Memory B cell (primary cell): ENCODE measurements around the gene PDZD2.
A peak's percentile ranks its signal among the peaks of the same experiment; 100 is the strongest.

Experiments
- ATAC-seq: fragments of 150-1000 bp; cut with Tn5 transposase; 2 replicates; pipeline ENCODE4 v1.10.0; 2021; ENCODE audit warnings: low read depth, mild to moderate bottlenecking, moderate library complexity
- DNase-seq, 2 donors: peaks; one replicate each; pipeline ENCODE4 v3.0.0; 2022; ENCODE audit warnings: low spot score in 2 of 2
- H3K27ac Mint-ChIP-seq: one replicate; pipeline ENCODE4 v1.8.0; 2022; ENCODE audit warnings: mild to moderate bottlenecking, moderate library complexity, mixed read lengths
- H3K27me3 Mint-ChIP-seq: one replicate; pipeline ENCODE4 v1.8.0; 2022; ENCODE audit warnings: mixed read lengths
- H3K36me3 Mint-ChIP-seq: one replicate; pipeline ENCODE4 v1.8.0; 2022; ENCODE audit warnings: mild to moderate bottlenecking, mixed read lengths
- H3K4me1 Mint-ChIP-seq: one replicate; pipeline ENCODE4 v1.8.0; 2022; ENCODE audit warnings: mixed read lengths
- H3K4me3 Mint-ChIP-seq: one replicate; pipeline ENCODE4 v1.8.0; 2022; ENCODE audit warnings: mild to moderate bottlenecking, moderate library complexity, mixed read lengths
- H3K9me3 Mint-ChIP-seq: one replicate; pipeline ENCODE4 v1.8.0; 2022; ENCODE audit warnings: mixed read lengths

The PDZD2 gene

DNA sequence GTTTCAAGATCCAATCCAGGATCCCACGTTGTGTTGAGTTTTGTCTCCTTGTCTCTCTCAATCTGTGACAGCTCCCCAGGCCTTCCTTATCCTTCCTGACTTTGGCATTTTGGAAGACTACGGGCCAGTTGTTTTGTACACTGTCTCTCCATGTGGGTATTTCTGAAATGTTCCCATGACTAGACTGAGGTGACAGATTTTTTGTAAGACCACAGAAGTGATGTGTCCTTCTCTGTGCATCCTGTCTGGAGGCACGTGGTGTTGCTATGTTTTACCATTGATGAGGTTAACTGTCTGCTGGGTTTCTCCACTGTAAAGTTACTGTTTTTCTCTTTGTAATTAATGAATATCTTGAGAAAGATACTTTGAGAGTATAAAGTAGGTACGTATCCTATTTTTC is 15.7 kb upstream of the PDZD2 start:
- H3K27me3 Mint-ChIP-seq = peaks cover 12% of the 10 kb centered on the region
- no peak overlapping the region for H3K27ac Mint-ChIP-seq
- no peaks in the 10 kb centered on the region for H3K9me3 Mint-ChIP-seq
- H3K4me1 Mint-ChIP-seq = no peaks in the 10 kb centered on the region
- H3K36me3 Mint-ChIP-seq = peaks cover 3% of the 10 kb centered on the region
- DNase-seq (no peak), ATAC-seq (no peak)
- H3K4me3 Mint-ChIP-seq = no peak overlapping the region

DNA sequence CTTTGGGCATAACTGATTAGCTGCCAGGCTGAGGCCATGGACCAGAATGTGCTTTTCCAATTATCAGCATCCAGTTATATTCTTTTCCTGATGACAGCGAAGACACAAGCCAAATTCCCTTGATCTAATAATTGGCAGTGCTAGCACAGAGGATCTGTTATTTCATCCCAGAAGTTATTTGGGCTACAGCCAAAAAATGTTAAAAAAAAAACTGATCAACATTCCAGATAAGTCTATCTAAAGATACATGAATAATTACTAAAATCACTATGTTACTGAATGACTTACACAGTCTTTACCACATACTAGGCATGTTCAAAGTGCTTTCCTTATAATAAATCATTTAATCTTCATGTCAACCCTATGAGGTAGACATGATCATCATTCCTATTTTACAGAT is 13.5 kb upstream of the PDZD2 start:
- H3K4me1 Mint-ChIP-seq = no peaks in the 10 kb centered on the region
- DNase-seq (no peak), ATAC-seq (no peak)
- no peaks in the 10 kb centered on the region for H3K36me3 Mint-ChIP-seq
- no peaks in the 10 kb centered on the region for H3K9me3 Mint-ChIP-seq
- H3K4me3 Mint-ChIP-seq = no peak overlapping the region
- no peak overlapping the region for H3K27ac Mint-ChIP-seq
- H3K27me3 Mint-ChIP-seq = peaks cover 12% of the 10 kb centered on the region

DNA sequence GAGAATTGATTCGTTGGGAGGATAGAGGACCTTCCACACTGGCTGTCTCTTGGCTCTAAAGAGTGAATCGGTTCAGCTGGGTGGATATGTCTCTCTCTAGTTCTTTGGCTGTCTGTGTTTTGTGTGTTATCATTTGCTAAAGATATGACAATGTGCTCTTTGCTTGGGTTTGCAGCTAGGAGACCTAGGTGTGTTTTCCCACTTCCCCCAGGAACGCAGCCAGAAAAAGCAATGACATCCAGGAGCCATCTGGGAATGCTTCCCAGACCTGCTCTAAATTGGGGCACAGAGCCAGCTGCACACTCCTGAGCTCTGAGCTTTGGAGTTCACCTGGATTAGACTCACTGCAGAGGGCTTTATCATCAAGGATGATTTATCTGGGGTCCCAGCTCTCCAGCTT is 12.8 kb upstream of the PDZD2 start:
- H3K4me1 Mint-ChIP-seq = no peaks in the 10 kb centered on the region
- H3K27me3 Mint-ChIP-seq = peaks cover 15% of the 10 kb centered on the region
- no peak for ATAC-seq
- no peak for DNase-seq
- no peaks in the 10 kb centered on the region for H3K36me3 Mint-ChIP-seq
- H3K27ac Mint-ChIP-seq = no peak overlapping the region
- no peak overlapping the region for H3K4me3 Mint-ChIP-seq
- no peaks in the 10 kb centered on the region for H3K9me3 Mint-ChIP-seq

DNA sequence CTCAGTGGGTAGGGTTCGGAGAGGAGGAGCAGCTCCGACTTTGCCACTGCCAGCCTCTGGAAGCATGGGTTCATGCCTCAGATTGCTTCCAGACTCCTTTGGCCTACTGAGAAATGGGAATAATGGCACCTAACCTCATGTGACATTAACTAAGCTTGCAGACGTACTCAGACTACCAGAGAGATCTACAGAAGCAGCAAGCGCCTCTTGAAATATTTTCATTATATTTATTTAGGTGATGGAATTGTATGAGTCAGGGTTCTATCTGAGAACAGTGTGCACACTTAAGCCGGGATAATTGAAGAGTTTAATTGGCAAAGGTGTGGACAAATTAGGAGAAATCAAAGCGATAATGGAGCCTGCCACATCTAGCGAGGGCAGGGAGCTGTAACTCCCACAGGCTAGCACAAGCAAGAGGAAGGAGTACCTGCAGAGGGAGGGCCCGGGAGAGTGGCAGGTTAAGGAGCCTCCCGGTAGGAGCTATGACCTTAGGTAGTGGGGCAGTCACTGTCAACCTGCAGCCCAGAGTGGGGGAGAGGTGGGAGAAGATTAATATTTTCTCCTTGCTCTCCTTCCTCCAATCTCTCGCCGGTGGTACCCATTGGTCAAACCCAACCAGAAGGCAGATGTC is 12.2 kb upstream of the PDZD2 start:
- no peak overlapping the region for H3K27ac Mint-ChIP-seq
- ATAC-seq (no peak), DNase-seq (no peak)
- H3K9me3 Mint-ChIP-seq = no peaks in the 10 kb centered on the region
- peaks cover 15% of the 10 kb centered on the region for H3K27me3 Mint-ChIP-seq
- H3K4me3 Mint-ChIP-seq = no peak overlapping the region
- H3K36me3 Mint-ChIP-seq = no peaks in the 10 kb centered on the region
- H3K4me1 Mint-ChIP-seq = no peaks in the 10 kb centered on the region

DNA sequence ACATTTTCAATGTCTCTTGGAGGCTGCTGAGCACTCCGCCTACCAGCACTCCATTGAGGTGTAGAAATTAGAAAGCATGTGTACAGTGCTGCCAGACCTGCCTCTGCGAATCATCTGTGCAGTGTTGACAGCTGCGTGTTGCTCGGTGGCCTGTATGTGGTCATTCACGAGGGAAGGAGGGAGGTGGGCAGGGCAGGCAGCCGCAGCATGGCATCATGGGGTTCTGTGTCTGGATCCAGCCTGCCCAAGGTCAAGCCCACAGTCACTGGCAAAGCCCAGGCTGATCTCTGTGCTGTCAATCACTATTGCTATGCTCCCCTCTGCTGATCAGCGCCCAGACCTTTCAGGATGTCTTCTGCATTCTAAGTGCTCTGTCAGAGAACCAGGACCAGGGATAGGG is 8.0 kb upstream of the PDZD2 start:
- H3K9me3 Mint-ChIP-seq = no peaks in the 10 kb centered on the region
- peaks cover 14% of the 10 kb centered on the region for H3K27me3 Mint-ChIP-seq
- H3K4me1 Mint-ChIP-seq = no peaks in the 10 kb centered on the region
- ATAC-seq (no peak), DNase-seq (no peak)
- no peak overlapping the region for H3K27ac Mint-ChIP-seq
- no peaks in the 10 kb centered on the region for H3K36me3 Mint-ChIP-seq
- H3K4me3 Mint-ChIP-seq = no peak overlapping the region

DNA sequence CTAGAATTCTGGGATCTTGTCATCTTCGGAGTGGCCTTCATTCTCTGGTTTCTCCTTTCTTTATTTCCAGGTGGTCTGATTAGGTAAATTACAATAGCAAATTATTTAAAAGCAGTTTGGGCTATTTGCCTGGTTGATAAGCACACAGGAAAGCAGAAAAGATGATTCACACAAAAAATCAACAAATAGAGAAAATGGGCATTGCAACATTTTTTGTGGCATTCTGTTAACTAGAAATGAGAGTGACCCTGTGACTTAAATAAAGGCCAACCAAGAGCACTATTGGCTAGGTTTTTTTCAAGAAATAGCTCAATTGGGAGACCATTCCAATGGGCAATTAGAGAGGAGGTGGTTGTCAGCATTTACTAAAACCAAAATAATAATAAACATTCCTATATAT is 6.5 kb upstream of the PDZD2 start:
- Mint-ChIP-seq H3K36me3 (no peaks in the 10 kb centered on the region), H3K27ac (no peak overlapping the region), H3K4me1 (no peaks in the 10 kb centered on the region), H3K4me3 (no peak overlapping the region), H3K9me3 (no peaks in the 10 kb centered on the region), H3K27me3 (peaks cover 13% of the 10 kb centered on the region)
- DNase-seq (no peak), ATAC-seq (no peak)

DNA sequence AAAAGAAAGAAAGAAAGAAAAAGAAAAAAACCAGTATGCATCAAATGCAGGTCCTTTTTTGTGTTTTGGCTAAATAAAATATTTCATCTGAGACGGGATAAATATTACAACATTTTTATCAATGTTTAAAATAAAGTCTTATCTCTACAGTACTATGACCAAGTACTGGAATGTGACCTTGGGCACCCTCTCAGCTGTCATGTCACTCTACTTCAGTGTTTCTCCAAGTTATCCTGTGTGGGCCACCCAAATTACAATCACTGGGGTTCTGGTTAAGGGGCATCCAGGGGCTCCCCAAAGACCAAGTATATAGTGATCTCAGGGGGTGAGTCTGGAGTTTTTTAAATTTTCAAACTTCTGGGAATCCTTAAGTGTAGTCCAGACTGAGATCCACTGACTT is 3.5 kb upstream of the PDZD2 start:
- Mint-ChIP-seq H3K27ac (no peak overlapping the region), H3K27me3 (peaks cover 10% of the 10 kb centered on the region), H3K9me3 (no peaks in the 10 kb centered on the region), H3K4me1 (peaks cover 3% of the 10 kb centered on the region), H3K4me3 (no peak overlapping the region), H3K36me3 (no peaks in the 10 kb centered on the region)
- no peak for ATAC-seq
- DNase-seq = no peak

DNA sequence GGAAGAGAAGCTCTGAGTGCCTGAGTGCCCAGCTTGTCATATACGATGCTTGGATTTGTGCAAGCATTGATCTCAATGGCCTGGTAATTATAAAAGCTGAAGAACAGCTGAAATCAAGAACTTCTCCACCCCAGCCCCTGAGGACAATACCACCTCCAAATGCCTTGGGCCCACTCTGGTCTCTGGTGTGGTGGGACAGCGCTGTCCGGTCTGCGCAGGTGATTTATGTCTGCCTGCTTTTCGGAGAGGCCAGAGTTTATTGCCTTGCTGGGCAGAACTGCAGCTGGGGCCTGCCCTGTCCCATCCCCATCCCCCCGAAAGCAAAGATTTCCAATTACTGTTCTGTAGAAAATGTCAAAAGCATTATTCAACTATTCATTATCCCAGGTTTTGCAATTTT is 1.1 kb upstream of the PDZD2 start:
- Mint-ChIP-seq H3K36me3 (no peaks in the 10 kb centered on the region), H3K4me3 (no peak overlapping the region), H3K4me1 (peaks cover 3% of the 10 kb centered on the region), H3K9me3 (no peaks in the 10 kb centered on the region), H3K27ac (no peak overlapping the region), H3K27me3 (peaks cover 8% of the 10 kb centered on the region)
- DNase-seq (no peak), ATAC-seq (no peak)

DNA sequence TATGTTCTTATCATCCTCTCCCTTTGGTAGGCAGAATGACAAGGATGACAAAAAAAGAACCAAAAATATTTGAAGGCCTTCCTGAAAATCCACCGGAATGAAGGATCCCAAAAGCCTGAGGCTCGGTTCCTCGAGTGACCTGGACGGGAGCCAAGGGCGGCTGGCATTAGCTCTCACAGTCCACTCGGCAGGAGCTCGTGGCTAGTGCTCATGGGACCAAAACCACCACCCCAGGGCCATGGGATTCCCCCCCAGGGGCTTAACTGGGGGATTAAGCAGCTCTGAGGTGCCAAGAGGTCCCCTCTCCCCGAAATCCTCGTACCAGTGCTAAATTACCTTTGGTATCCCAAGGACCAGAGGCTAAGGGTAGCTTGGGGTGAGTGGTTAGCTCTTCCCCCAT is 586 bp upstream of the PDZD2 start:
- Mint-ChIP-seq H3K9me3 (no peaks in the 10 kb centered on the region), H3K36me3 (no peaks in the 10 kb centered on the region), H3K4me3 (peak overlapping the region; percentile 84), H3K27me3 (peaks cover 6% of the 10 kb centered on the region), H3K4me1 (peaks cover 3% of the 10 kb centered on the region), H3K27ac (peak overlapping the region; percentile 80)
- ATAC-seq (peak; percentile 11), DNase-seq (peak in 1 of 2 donors; percentile 10)

DNA sequence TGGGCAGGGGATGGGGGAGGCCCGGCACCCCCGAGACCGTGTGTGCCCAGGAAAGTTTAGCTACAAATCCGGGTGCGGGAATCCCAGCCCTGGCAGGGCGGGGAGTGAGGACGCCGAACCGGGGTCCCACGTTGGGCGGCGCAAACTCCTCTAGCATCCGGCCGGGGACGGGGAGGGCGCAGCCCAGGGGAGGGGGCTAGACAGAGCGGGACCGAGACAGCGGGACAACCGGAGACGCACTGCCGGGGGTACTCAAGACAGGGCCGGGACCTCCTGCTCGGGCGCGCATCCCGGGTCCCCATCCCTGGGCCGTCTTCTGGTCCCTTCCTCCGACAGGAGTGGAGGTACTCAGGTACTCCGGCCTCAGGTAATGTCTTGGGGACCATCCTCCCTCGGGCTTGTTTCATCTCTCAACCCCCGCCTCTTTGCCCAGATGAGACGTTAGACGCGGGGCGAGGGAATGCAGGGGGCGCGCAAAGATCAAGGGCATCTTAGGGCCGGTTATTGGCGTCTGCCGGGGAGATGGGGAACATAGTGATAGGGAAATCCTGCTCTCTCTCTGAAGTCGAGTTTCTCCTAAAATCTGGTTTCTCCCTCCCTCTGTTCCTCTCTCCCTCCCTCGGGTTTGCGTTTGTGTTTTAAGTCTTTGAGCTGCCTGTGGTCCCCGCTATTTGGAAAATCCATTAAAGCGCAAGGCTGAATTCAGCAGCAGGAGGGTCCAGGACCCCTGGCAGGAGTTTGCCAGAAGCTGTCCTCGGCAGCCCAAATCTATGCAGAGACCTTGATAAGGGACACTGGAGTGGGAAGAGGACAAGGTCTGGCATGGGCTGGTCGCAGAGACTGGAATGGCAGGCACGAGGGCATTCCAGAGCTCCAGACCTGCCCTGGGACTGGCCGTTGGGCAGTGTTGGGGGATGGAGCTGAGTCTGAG is 815 bp downstream of the PDZD2 start:
- DNase-seq (peak in 1 of 2 donors; percentile 12), ATAC-seq (no peak)
- Mint-ChIP-seq H3K36me3 (no peaks in the 10 kb centered on the region), H3K27ac (no peak overlapping the region), H3K27me3 (peaks cover 5% of the 10 kb centered on the region), H3K4me3 (peak overlapping the region; percentile 79), H3K4me1 (peaks cover 3% of the 10 kb centered on the region), H3K9me3 (no peaks in the 10 kb centered on the region)

DNA sequence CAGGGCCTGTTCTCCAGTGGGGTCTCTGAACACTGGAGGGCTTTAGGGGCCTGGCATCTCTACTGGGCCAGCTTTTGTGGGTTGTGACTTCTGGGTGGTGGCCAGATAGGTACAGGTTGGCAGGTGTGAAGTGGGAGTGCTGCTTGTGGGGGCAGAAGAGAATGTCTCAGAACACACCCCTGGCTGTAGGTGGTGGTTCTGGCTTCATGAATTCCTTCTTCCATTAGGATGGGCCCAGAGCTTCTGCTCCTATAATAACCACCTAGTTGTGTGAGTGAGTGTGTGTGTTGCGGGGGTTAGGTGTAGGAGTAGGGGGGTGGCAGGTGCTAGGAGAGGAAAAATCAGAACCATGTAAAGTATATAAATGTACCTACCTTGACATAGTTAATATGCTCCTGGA is 1.6 kb downstream of the PDZD2 start:
- Mint-ChIP-seq H3K27ac (no peak overlapping the region), H3K4me3 (no peak overlapping the region), H3K27me3 (peaks cover 5% of the 10 kb centered on the region), H3K36me3 (no peaks in the 10 kb centered on the region), H3K4me1 (peaks cover 3% of the 10 kb centered on the region), H3K9me3 (no peaks in the 10 kb centered on the region)
- ATAC-seq = no peak
- no peak for DNase-seq

DNA sequence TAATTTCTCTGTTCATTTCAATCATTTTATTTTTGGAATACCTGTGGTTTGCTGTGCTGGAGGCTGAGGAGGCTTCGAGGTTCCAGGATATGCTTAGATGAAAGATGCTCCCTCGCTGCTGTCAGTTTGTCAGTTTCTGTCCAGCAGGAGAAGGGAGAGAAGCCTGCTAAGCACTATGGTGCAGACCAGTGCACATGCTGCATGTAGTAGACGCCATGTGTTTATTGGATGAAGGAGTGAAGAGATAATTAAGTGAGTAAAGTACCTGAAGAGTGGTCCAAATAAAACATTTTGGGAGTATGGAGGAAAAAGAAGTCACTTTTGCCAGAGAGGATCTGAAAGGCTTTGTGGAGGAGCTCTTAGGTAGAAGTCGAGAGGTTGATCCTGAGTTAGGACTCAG is 2.1 kb downstream of the PDZD2 start:
- no peak for ATAC-seq
- Mint-ChIP-seq H3K27me3 (peaks cover 5% of the 10 kb centered on the region), H3K36me3 (no peaks in the 10 kb centered on the region), H3K27ac (no peak overlapping the region), H3K4me1 (peaks cover 3% of the 10 kb centered on the region), H3K4me3 (no peak overlapping the region), H3K9me3 (no peaks in the 10 kb centered on the region)
- DNase-seq = no peak

DNA sequence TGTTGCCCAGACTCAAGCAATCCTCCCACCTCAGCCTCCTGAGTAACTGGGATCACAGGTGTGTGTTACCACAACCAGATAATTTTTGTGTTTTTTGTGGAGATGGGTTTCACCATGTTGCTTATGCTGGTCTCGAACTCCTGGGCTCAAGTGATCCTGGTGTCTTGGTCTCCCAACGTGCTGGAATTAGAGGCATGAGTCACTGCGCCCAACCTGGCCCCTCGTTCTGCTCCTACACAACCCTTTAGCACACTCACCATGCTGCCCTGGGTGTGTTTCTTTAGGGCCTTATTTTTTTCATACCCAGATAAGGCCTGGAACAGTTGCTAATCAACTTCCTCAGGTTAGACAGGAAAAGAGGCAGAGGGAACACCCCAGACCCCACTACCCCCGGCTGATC is 2.6 kb downstream of the PDZD2 start:
- H3K36me3 Mint-ChIP-seq = no peaks in the 10 kb centered on the region

DNA sequence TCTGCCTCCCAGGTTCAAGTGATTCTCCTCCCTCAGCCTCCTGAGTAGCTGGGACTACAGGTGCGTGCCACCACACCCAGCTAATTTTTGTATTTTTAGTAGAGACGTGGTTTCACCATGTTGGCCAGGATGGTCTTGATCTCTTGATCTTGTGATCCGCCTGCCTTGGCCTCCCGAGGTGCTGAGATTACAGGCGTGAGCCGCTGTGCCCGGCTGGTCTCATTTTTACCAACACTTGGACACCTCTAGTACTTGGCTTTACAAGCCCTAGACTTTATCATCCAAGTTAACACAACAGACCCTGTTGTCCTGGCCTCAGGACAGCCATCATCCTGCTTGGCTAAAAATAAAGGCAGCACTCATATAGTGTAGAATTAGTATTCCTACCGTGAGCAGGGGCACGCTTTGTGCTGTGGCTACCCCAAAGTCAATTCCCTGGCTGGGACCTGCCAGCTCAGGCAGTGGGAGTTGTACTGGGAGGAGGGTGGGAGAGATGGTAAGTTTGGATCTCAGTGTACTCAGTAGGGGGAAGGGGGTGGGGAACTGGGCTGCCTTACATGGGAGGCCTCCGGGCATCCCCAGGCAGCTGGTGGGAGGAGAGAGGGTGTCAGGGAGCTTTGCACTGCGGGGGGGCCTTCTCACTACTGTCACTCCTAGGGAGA is 6.6 kb downstream of the PDZD2 start:
- ATAC-seq (no peak), DNase-seq (no peak)
- no peaks in the 10 kb centered on the region for H3K36me3 Mint-ChIP-seq
- no peak overlapping the region for H3K27ac Mint-ChIP-seq
- no peaks in the 10 kb centered on the region for H3K9me3 Mint-ChIP-seq
- no peak overlapping the region for H3K4me3 Mint-ChIP-seq
- H3K4me1 Mint-ChIP-seq = no peaks in the 10 kb centered on the region
- H3K27me3 Mint-ChIP-seq = peaks cover 2% of the 10 kb centered on the region

More for the DNA sequence above, 2.6 kb downstream of the PDZD2 start:
- peaks cover 5% of the 10 kb centered on the region for H3K27me3 Mint-ChIP-seq
- H3K27ac Mint-ChIP-seq = no peak overlapping the region
- H3K4me3 Mint-ChIP-seq = no peak overlapping the region
- H3K4me1 Mint-ChIP-seq = peaks cover 3% of the 10 kb centered on the region
- ATAC-seq = no peak
- H3K9me3 Mint-ChIP-seq = no peaks in the 10 kb centered on the region
- no peak for DNase-seq
